ENCODE results near the gene PRLR.

- no peak for TF ChIP-seq CTCF (IDR thresholded peaks at IDR 0.05)
- TF ChIP-seq POLR2A (IDR thresholded peaks at IDR 0.05), result no peak
These were observed 16.1 kb upstream of the PRLR start for GRCh38 chr5:35246411-35246810.

Data from heart left ventricle (tissue), 13 donors.